GM21390 (cell line): Measurements from ENCODE around the gene PCSK4.
"Not testable (repeated sequence)": the region's sequence is repeated elsewhere in the genome, so short reads cannot be mapped to it uniquely, and the experiment has no call there.

Experiments used
- ATAC-seq: cut with Tn5 transposase; IDR thresholded peaks from one replicate; pipeline ENCODE4 v1.9.1; 2021; ENCODE audit not compliant: unreplicated experiment

The PCSK4 gene

DNA sequence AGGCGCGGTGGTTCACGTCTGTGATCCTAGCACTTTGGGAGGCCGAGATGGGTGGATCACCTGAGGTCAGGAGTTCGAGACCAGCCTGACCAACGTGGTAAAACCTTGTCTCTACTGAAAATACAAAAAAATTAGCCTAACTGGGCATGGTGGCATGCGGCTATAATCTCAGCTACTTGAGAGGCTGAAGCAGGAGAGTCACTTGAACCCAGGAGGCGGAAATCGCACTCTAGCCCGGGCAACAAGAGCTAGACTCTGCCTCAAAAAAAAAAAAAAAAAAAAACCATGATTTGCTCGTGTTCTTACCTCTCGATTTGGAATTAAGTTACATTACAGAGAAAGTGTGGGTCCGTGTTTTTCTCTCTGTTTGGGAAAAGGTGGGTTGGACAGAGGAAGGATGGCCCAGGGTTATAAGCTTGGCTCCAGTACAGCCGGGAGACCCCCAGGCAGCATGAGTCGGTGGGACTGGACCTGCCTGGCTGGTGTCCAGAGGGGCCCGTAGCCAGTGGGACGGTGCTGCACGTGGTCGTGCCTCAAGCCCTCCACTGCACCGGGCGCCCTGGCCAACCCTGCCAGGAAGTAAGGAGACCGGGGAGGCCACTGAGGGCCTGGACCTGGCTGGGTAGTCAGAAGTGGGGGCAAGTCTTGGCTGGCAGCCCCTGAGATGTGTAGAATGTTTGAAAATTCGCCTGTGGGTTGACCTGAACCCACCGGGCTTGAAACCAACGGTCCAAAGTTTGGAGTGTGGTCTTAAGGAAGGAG, 48.3 kb downstream of the PCSK4 start:
- no peak for ATAC-seq

DNA sequence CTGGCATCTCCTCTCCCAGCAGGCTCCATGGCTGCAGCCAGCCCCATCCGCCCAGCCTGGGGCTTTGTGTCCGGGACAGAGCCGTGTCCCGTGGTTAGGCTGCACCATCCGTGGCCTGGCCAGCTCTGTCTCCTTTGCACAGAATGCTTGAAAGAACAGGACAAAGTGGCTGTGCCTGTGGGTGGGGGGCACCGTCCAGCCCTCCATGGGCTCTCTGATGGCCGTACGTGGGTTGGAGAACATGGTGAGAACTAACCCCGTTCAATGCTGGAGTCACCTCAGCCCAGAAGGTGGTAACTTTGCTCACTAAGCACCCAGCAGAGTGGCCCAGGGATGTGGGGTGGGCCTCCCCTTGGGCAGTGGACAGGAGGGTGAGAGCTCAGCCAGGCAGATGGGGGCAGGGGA, 49.1 kb downstream of the PCSK4 start:
- ATAC-seq, result no peak

DNA sequence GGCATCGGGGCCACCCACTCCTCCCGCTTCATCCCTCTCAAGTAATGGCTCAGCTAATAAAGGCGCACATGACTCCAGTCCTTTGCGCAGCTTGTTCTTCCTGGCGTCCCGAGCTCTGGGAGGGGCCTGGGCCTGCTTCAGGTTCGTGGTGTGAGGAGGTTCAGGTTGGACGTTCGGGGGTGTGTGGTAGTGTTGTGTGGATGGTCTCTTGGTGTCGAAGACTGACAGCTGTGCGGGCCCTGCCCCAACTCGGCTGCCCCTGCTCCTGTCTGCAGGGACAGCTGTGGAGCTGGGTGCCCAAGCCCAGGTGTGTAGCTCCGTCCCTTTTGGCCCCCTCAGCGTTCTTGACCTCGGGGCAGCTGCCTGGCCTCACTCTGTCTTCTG, 49.7 kb downstream of the PCSK4 start:
- no peak for ATAC-seq

DNA sequence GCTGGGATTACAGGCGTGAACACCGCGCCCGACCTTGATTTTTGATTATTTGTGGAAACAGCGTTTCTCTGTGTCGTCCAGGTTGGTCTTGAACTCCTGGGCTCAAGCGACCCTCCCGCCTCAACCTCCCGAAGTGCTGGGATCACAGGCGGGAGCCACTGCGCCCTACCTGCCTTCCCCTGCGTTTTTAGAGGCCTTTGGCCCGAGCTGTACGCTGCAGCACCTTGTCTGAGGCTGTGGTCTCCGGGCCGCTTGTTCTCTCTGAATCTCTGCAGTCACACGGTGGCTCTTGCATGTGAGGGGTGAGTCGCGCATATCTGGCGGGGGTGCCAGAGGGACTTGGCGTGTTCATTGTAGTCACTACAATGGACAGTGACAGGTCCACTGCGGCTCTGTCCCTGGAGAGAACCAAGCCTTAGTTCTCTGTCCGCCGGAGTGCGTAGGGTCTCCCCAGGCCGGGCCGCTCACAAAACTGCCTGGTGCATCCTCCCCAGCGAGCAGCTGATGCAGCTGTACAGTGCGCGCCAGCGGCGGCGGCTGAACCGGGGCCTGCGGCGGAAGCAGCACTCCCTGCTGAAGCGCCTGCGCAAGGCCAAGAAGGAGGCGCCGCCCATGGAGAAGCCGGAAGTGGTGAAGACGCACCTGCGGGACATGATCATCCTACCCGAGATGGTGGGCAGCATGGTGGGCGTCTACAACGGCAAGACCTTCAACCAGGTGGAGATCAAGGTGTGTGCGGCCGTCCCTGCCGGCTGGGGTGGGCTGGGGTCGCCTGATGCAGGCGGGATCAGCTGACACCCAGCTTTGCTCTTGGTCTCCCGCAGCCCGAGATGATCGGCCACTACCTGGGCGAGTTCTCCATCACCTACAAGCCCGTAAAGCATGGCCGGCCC, 50.4 kb downstream of the PCSK4 start:
- not testable (repeated sequence) for ATAC-seq

DNA sequence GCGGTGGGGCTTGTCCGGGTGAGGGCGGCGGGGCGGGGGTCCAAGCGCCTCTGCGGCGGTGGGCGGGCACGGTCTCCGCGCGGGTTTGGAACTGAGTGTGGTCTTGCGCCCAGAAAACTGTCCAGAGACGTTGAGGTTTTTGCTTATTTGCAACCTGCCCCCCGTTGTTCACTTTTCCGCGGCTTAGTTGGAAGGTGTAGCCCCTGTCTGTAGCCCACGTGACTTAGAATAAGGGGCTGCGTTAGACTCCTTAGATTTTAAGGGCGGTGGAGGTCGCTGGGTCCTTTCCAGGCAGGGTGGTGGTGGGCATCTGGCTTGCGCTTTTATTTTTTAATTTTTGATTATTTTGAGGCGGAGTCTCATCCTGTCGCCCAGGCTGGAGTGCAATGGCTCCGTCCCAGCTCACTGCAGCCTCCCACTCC, 51.2 kb downstream of the PCSK4 start:
- no peak for ATAC-seq

DNA sequence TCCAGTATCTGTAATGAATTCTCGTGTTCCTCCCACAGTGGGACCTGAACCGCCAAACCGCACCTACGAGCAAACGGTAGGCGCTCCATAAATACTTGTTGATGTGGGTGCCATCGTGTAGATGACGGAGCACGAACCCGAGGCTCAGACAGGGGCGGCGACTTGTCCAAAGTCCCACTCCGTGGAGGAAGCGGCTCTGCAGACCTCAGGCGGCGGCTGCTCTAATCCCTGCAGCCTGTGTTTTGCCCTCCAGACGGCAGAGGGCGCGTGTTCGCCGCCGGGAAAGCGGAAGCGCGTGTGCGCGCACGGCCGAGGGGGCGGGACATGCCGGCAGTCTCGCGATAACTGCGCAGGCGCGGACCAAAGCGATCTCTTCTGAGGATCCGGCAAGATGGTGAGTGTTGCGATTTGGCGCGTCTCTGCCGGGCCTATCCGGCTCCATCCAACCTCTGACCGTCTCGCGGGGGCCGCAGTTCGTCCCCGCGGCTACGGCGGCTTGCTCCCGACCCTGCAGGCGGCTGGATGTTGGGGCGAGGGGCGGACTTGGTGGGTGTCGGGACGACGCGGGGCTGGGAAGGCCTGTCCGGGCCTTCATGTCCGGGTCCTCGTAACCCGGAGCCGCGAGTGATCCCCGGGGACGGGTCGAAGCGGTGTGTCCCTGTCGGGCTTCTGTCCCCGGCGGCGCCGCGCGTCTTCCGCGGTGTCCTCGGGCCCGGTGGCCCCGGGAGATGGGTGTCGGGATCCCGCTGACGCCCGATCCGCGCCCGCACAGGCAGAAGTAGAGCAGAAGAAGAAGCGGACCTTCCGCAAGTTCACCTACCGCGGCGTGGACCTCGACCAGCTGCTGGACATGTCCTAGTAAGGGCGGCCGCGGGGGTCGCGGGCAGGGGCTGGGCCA, 51.9 kb downstream of the PCSK4 start, which contains the start of gene RPS15:
Gene RPS15, plus strand, starts transcription at position 362 of the 898 bp plus-strand sequence. Its CDS starts 30 bp downstream, at position 392.
- peak; percentile 68 for ATAC-seq

DNA sequence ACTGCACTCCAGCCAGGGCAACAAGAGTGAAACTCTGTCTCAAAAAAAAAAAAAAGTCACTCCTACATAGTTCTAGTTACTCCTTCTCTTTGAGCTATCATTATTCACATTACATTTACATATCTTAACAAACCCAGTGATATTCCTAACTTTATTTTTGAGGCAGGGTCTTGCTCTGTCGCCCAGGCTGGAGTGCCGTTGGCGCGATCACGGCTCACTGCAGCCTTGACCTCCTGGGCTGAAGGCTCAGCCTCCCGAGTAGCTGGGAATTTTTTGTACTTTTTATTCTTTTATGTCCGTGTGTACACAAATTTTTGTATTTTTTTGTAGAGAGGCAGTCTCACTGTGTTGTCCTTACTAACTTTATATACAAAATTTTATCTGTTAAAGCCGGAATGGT, 52.5 kb downstream of the PCSK4 start:
- no peak for ATAC-seq

DNA sequence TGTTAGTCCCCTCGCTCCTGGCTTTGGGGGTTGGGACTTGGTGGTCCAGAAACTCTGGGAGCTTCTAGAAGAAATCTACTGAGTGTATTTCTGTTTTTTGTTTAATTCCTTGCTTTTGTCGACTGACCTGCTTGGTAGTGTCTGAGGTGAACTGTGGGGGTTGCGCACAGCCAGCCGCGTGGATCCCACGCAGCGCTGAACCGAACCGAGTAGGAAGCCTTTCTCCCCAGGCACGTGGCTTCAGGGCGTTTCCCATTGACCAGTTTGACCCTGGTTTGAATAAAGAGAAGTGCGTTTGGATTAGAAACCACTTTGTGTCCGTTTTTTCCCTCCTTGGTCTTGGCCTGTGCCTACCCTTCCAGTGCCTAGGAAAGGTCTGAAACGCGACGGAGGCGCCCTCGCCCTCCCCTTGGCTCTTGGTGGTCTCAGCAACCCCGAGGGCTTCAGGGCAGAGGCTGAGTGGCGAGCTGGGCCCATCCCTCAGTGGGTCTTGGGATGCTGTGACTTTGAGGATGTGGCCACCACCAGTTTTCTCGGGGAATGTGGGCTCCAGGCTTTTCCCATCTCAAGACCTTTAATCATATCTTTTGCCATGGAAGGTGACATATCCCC, 54.7 kb downstream of the PCSK4 start:
- no peak for ATAC-seq

DNA sequence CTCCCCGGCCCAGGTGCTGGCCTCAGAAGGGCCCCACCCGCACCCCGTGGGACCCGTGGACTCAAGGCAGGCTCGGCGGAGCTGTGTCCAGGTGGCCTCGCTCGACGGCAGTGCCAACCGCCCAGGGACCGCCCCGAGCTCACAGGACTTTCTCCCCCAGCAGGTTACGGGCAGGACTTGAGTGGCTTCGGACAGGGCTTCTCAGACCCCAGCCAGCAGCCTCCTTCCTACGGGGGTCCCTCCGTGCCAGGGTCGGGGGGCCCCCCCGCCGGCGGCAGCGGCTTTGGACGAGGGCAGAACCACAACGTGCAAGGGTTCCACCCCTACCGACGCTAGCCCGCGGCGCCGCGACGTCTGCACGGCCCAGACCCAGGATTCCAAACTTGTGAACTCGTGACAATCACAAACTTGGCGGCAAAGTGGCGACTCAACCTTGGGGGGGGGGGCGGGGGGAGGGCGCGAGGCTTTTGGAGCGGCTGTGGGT, 55.5 kb downstream of the PCSK4 start:
- ATAC-seq, result no peak

DNA sequence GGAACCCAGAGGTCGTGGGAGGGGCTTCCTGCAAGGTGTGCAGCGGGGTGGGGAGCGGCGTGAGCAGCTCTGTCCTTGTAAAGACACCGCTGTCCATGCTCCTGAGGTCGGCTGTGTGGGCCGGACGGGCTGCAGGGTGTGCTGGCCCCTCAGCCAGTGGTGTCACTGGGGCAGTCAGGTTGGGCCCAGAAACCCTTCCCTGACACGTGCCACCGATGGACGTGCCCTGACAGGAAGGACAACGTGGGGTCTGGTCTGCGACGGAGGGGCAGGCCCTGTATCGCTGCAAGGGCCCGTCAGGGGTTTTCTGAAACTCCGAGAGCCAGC, 56.1 kb downstream of the PCSK4 start:
- ATAC-seq, result no peak

DNA sequence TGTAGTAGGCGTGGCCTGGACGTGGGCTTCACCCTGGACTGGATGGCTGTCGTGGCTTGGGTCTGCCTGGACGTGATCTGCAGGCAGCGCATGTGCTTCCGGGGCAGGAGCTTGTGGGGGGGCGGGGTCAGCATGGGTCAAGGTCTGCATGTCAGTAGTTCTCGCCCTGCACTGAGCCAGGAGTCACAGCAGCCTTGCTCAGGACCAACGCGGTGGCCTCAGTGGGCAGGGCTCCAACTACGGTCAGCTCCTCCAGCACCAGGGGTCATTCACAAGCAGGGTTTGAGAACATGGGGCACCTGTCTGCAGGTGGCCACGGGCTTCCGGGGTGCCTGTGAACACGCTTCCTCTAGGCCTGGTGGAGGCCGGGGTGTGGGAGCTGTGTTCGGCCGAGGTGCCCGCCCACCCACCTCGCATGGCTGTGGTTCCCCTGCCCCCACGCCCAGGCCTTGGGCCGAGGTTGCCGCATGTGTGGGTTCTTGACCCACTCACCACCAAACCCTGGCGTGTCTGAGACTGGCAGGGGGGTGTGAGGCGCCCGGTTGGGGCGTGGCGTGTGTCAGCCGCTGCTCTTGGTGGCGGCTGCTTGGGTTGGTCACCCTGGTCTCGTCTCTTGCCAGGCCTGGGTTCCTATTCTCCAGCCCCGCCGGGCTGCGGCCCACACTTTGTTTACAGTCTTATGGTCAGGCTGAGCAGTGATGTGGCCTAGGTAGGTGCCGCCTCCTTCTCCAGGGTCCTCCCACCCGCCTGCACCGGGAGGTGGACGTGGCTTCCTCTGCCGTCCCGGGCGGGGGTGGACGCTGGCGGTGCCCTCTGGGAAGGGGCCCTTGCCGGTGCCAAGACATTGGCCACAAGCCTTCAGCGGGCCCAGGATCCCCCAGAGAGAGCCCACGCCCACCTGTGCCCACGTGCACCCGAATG, 56.8 kb downstream of the PCSK4 start:
- ATAC-seq, result no peak

DNA sequence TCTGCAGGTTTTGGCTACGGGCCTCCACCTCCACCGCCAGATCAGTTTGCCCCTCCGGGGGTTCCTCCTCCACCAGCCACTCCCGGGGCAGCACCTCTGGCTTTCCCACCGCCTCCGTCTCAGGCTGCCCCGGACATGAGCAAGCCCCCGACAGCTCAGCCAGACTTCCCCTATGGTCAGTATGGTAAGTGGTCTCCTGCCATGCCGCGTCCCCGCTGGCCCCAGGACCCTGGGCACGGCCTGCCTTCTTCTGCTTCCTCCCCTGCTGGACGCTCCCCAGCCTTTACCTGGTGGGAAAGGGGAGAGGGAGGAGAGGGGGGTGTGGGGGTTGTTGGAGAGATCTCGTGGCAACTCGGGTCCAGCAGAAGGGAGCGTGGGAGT, 57.7 kb downstream of the PCSK4 start:
- ATAC-seq, result no peak

DNA sequence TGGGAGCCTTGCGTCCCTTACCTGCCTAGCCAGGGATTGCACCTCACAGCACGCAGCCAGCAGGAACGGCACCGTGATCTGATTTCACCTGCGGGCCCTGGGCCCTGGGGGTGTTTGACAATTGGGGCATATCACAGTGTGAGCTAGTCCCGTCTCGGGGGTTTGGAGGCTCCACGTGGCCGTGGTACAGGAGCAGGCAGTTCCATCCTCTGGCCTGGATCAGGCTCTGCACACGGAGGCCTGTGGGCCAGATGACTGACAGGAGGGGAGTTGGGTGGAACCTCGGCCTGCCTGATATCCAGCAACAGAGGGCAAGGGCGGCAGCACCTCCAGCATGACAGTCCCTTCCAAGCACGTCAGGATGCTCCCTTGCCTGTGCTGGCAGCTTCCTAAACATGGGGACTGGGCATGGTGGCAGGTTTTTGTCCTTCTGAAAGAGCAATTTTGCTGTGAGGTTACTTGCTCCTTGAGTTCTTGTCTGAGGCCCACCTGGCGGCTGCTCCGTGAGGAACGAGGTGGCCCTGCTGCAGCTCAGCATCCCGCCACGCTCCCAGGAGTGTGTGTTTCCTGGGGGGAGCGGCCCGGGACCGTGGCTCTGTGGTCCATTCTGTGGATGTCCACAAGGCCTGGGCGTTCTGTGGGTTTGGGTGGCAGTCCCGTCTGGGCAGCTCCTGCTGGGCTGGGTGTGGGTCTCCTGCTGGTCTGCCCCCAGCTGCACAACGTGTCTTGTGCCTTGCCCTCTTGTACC, 58.2 kb downstream of the PCSK4 start:
- ATAC-seq, result no peak
